Measurements from ENCODE around the gene SORBS2. TPM values are rescaled to one million over a fixed set of nuclear protein-coding genes. Genes with fewer than 3 reads are reported as not detected.

SORBS2 gene
- total and polyA plus RNA-seq, 2 donors (not counting 3 experiments of a cell fraction or from before 2014, with no cell fraction given), result 69.8 to 82.5 TPM

- no peaks in the 10 kb centered on the region for H3K79me2 ChIP-seq (ENCODE audit: control insufficient read depth, insufficient read depth, low read length)
- dilution Hi-C loops (cut with MboI; ENCODE audit: extremely low pct_ligation_motif_present, low sequenced_read_pairs), result no loop called here
- no peak overlapping the region for H3K27ac ChIP-seq (ENCODE audit: insufficient read depth, low read depth, low read length)
- H3K27me3 ChIP-seq (ENCODE audit: control insufficient read depth in 2 of 2, insufficient read depth in 2 of 2, low read length in 2 of 2), result no peaks in the 10 kb centered on the region
- H3K9ac ChIP-seq (replicated peaks; ENCODE audit: extremely low read depth, insufficient read depth, low read length), result no peak overlapping the region
- no peaks in the 10 kb centered on the region for H3K36me3 ChIP-seq (ENCODE audit: control insufficient read depth in 2 of 2, extremely low read depth in 1 of 2, insufficient read depth in 2 of 2, low read length in 2 of 2)
- TF ChIP-seq GATA2 (IDR thresholded peaks at IDR 0.05; ENCODE audit: insufficient read depth, insufficient read length, low read depth, low read length) (no peak), MYC (IDR thresholded peaks at IDR 0.05; ENCODE audit: low read depth, low read length) (no peak), POLR2AphosphoS5 (IDR thresholded peaks at IDR 0.05; ENCODE audit: insufficient read depth, low read depth, low read length) (no peak), EZH2 (IDR thresholded peaks at IDR 0.05; ENCODE audit: borderline replicate concordance, low read depth, low read length, severe bottlenecking) (no peak), POLR2A (IDR thresholded peaks at IDR 0.05; ENCODE audit: low read depth, low read length) (no peak), CTCF (IDR thresholded peaks at IDR 0.05; ENCODE audit: extremely low read depth in 1 of 2, insufficient read depth in 1 of 2, low read depth in 1 of 2, low read length in 2 of 2) (no peak), JUN (IDR thresholded peaks at IDR 0.05; ENCODE audit: borderline replicate concordance, insufficient read depth, insufficient read length, low read depth) (no peak), FOS (IDR thresholded peaks at IDR 0.05; ENCODE audit: borderline replicate concordance, insufficient read depth, low read length) (no peak)
- TF ChIP-seq, protein P1, sequence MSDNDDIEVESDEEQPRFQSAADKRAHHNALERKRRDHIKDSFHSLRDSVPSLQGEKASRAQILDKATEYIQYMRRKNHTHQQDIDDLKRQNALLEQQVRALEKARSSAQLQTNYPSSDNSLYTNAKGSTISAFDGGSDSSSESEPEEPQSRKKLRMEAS (IDR thresholded peaks at IDR 0.05; ENCODE audit: insufficient read depth, insufficient read length), result no peak
- H2AFZ ChIP-seq (ENCODE audit: low read depth, low read length), result no peak overlapping the region
- H3K4me2 ChIP-seq (ENCODE audit: insufficient read depth, low read length), result no peak overlapping the region
- no peak for FAIRE-seq
- H3K9me3 ChIP-seq (replicated peaks; ENCODE audit: control insufficient read depth, insufficient read depth, low read length), result no peaks in the 10 kb centered on the region
- DNase-seq (ENCODE audit: low read depth, low spot score), result no peak
- peaks cover 13% of the 10 kb centered on the region for H3K4me1 ChIP-seq (ENCODE audit: control insufficient read depth, extremely low read depth, insufficient read depth, low read length)
- no peaks in the 10 kb centered on the region for H3K9me1 ChIP-seq (replicated peaks; ENCODE audit: control insufficient read depth, extremely low read depth, insufficient read depth, low read length)
- no peaks in the 10 kb centered on the region for H4K20me1 ChIP-seq (replicated peaks; ENCODE audit: control insufficient read depth, extremely low read depth, insufficient read depth, low read length)
- no TSS peak for BruUV-seq (replicated peaks)
- CTCF ChIA-PET, result interaction anchor here (2.0 to 2.2 kb wide), 2 partner anchors 11 to 20 kb away, joined by 5 to 9 read pairs; no protein-coding TSS in a partner anchor
- intact Hi-C loops (cut with micrococcal nuclease), result no loop called here
- POLR2A ChIA-PET, result interaction anchor here (0.6 kb wide), 1 partner anchor 42 kb away, joined by 3 read pairs; the partner anchor contains the start of gene PDLIM3
- no peak overlapping the region for H3K4me3 ChIP-seq (replicated peaks in 1 of 3; ENCODE audit: insufficient read depth in 1 of 3, low read depth in 1 of 3, low read length in 3 of 3)
Observed at GRCh38 chr4:185576962-185577950, 234.7 kb downstream of the SORBS2 start.

Data from endothelial cell of umbilical vein (primary cell).